Neuronal stem cell (in vitro differentiated cells): ENCODE results near the gene XPOT.

Experiments
- DNase-seq: peaks from one replicate; pipeline ENCODE4 v3.0.0-alpha.2; 2013; ENCODE audit warnings: low spot score
- H2AFZ ChIP-seq: one replicate; pipeline ENCODE4 v1.6.1; 2013; ENCODE audit warnings: mild to moderate bottlenecking, low read length, inconsistent platforms
- H2AK5ac ChIP-seq: 2 replicates; pipeline ENCODE4 v1.6.1; 2013; ENCODE audit warnings: low read depth, mild to moderate bottlenecking, inconsistent platforms, low read length, moderate library complexity, mixed read lengths
- H2BK120ac ChIP-seq: 2 replicates; pipeline ENCODE4 v1.6.1; 2013; ENCODE audit warnings: low read depth, mild to moderate bottlenecking, inconsistent platforms, low read length, moderate library complexity, mixed read lengths
- H2BK12ac ChIP-seq: one replicate; pipeline ENCODE4 v1.6.1; 2013; ENCODE audit warnings: low read length, inconsistent platforms
- H2BK15ac ChIP-seq: 2 replicates; pipeline ENCODE4 v1.6.1; 2013; ENCODE audit warnings: mild to moderate bottlenecking, low read length, inconsistent platforms, mixed read lengths
- H2BK5ac ChIP-seq: one replicate; pipeline ENCODE4 v1.6.1; 2013; ENCODE audit warnings: inconsistent platforms, mild to moderate bottlenecking, low read length, moderate library complexity
- H3K14ac ChIP-seq: one replicate; pipeline ENCODE4 v1.6.1; 2013; ENCODE audit warnings: low read length, inconsistent platforms
- H3K18ac ChIP-seq: 2 replicates; pipeline ENCODE4 v1.6.1; 2013; ENCODE audit warnings: low read length, inconsistent platforms
- H3K23ac ChIP-seq: 2 replicates; pipeline ENCODE4 v1.6.1; 2013; ENCODE audit warnings: low read depth, mild to moderate bottlenecking, mixed read lengths, low read length, inconsistent platforms; ENCODE audit not compliant: poor library complexity
- H3K27ac ChIP-seq: replicated peaks from 3 replicates; pipeline ENCODE4 v1.5.1; 2013; ENCODE audit warnings: low read length, inconsistent platforms
- H3K27me3 ChIP-seq, 3 experiments: 2 replicates each; pipeline ENCODE4 v1.6.1; 2013; ENCODE audit warnings: low read length in 3 of 3, mild to moderate bottlenecking in 2 of 3, inconsistent platforms in 1 of 3, low read depth in 1 of 3, mixed read lengths in 1 of 3, moderate library complexity in 1 of 3; ENCODE audit not compliant: control insufficient read depth in 3 of 3, insufficient read depth in 3 of 3
- H3K36me3 ChIP-seq, 2 donors: replicated peaks in 1 of 2; 2 replicates each; pipeline ENCODE4 v1.6.1; 2013; ENCODE audit warnings: low read length in 2 of 2; ENCODE audit not compliant: control insufficient read depth in 2 of 2, insufficient read depth in 2 of 2
- H3K4ac ChIP-seq: 2 replicates; pipeline ENCODE4 v1.6.1; 2013; ENCODE audit warnings: inconsistent platforms, mild to moderate bottlenecking, low read length, moderate library complexity
- H3K4me1 ChIP-seq, 2 donors: 1 replicate in 1 of 2; 2 replicates in 1 of 2; pipeline ENCODE4 v1.6.1; 2013; ENCODE audit warnings: low read length in 2 of 2, low read depth in 1 of 2; ENCODE audit not compliant: control insufficient read depth in 2 of 2, insufficient read depth in 1 of 2
- H3K4me2 ChIP-seq: one replicate; pipeline ENCODE4 v1.6.1; 2013; ENCODE audit warnings: mild to moderate bottlenecking, low read length, inconsistent platforms; ENCODE audit not compliant: insufficient read depth, poor library complexity, severe bottlenecking
- H3K4me3 ChIP-seq, 2 donors: 2 replicates each; pipeline ENCODE4 v1.5.1; 2013; ENCODE audit warnings: low read length in 2 of 2, mild to moderate bottlenecking in 2 of 2, inconsistent platforms in 1 of 2, moderate library complexity in 1 of 2
- H3K79me1 ChIP-seq: one replicate; pipeline ENCODE4 v1.6.1; 2013; ENCODE audit warnings: low read depth, mild to moderate bottlenecking, inconsistent platforms, low read length, moderate library complexity
- H3K9ac ChIP-seq: one replicate; pipeline ENCODE4 v1.6.1; 2013; ENCODE audit warnings: mild to moderate bottlenecking, low read depth, low read length, inconsistent platforms; ENCODE audit not compliant: poor library complexity
- H3K9me3 ChIP-seq, 2 donors: replicated peaks in 1 of 2; 2 replicates each; pipeline versions ENCODE3 to v1.6.1; 2013; ENCODE audit warnings: low read length in 2 of 2, mild to moderate bottlenecking in 2 of 2, inconsistent platforms in 1 of 2, low read depth in 1 of 2, mixed read lengths in 1 of 2, moderate library complexity in 1 of 2; ENCODE audit not compliant: control insufficient read depth in 2 of 2, insufficient read depth in 1 of 2
- H4K8ac ChIP-seq: one replicate; pipeline ENCODE4 v1.6.1; 2013; ENCODE audit warnings: low read depth, mild to moderate bottlenecking, inconsistent platforms, low read length, moderate library complexity
- H4K91ac ChIP-seq: one replicate; pipeline ENCODE4 v1.6.1; 2013; ENCODE audit warnings: low read length, low read depth, mild to moderate bottlenecking, inconsistent platforms; ENCODE audit not compliant: poor library complexity
- WGBS, 2 donors: extraction: QIAGEN DNeasy Blood & Tissue Kit; methylation state at CpG; one replicate each; pipeline ENCODE4 v1.1.7; 2013; ENCODE audit warnings: missing lambda C conversion rate in 2 of 2, mixed read lengths in 1 of 2; ENCODE audit not compliant: insufficient read length in 2 of 2, insufficient replicate concordance in 1 of 2; ENCODE audit errors: extremely low coverage in 2 of 2; 5-methylcytosine and 5-hydroxymethylcytosine counted together

Gene XPOT

DNA sequence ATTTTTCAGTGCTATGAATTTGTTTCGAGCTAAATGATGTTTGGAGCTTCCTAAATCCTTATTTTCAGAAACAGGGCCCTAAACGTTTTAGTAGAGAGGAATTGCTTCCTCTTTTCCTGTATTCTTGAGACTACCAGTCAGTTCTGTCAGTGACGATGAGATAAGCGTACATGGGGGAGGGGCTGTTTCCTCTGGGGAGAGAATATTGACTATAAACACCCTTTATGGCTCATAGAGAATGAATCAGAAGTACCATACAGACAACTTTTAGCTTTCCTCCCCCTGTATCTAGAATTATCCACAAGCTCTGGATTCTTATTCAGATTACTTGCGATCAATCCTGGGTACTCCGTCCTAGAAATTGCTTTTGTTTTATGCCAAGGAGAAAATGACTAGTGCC is 52.8 kb downstream of the XPOT start:
- no peak overlapping the region for H3K9ac ChIP-seq
- no peak overlapping the region for H3K18ac ChIP-seq
- H2BK5ac ChIP-seq: no peak overlapping the region
- no peak overlapping the region for H3K27ac ChIP-seq
- no peak overlapping the region for H2AK5ac ChIP-seq
- no peak overlapping the region for H3K23ac ChIP-seq
- no peak overlapping the region for H4K8ac ChIP-seq
- H3K4me3 ChIP-seq: no peak overlapping the region
- no CpG with 5 or more reads among the region's 6 CpGs for WGBS, 2 donors
- H2AFZ ChIP-seq: no peak overlapping the region
- peaks cover 2 to 5% of the 10 kb centered on the region in 2 donors for H3K4me1 ChIP-seq
- H2BK12ac ChIP-seq: no peak overlapping the region
- no peak overlapping the region for H2BK120ac ChIP-seq
- no peaks in the 10 kb centered on the region for H3K27me3 ChIP-seq
- no peak for DNase-seq
- H3K14ac ChIP-seq: no peak overlapping the region
- peaks cover 2% of the 10 kb centered on the region for H3K79me1 ChIP-seq
- no peak overlapping the region for H3K4me2 ChIP-seq
- H4K91ac ChIP-seq: no peak overlapping the region
- no peak overlapping the region for H3K4ac ChIP-seq
- H3K9me3 ChIP-seq: no peaks in the 10 kb centered on the region
- H3K36me3 ChIP-seq: peaks cover 0 to 54% of the 10 kb centered on the region in 2 donors
- no peak overlapping the region for H2BK15ac ChIP-seq

DNA sequence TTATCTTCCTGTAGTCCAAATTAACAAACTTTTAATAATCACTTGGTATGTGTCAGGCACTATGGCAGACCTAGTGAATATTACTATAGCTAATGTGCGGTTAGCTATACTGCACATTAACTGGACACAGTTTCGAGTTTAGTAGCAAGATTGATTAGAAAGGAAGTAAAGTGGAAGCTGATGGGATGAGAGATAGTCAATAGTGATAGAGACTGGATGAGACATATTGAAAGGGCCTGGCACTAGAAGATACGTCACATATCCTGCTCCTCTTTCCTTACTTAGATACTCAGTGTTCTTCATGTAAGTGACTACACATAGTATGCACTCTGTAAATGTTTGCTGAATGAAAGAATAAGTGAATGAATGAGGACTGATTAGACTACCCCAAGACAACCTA is 53.3 kb downstream of the XPOT start:
- Histone ChIP-seq H3K27ac (no peak overlapping the region), H3K9ac (no peak overlapping the region), H3K14ac (no peak overlapping the region), H2BK12ac (no peak overlapping the region), H2AK5ac (no peak overlapping the region), H3K27me3 (no peaks in the 10 kb centered on the region), H3K4ac (no peak overlapping the region), H3K36me3 (peaks cover 0 to 58% of the 10 kb centered on the region in 2 donors), H4K8ac (no peak overlapping the region), H2AFZ (no peak overlapping the region), H3K4me3 (no peak overlapping the region), H2BK15ac (no peak overlapping the region), H3K79me1 (no peaks in the 10 kb centered on the region), H3K18ac (no peak overlapping the region), H3K9me3 (no peaks in the 10 kb centered on the region), H3K23ac (no peak overlapping the region), H4K91ac (no peak overlapping the region), H3K4me1 (peaks cover 0 to 5% of the 10 kb centered on the region in 2 donors), H2BK5ac (no peak overlapping the region), H3K4me2 (no peak overlapping the region), H2BK120ac (no peak overlapping the region)
- no CpG with 5 or more reads among the region's 3 CpGs for WGBS, 2 donors
- DNase-seq: no peak

DNA sequence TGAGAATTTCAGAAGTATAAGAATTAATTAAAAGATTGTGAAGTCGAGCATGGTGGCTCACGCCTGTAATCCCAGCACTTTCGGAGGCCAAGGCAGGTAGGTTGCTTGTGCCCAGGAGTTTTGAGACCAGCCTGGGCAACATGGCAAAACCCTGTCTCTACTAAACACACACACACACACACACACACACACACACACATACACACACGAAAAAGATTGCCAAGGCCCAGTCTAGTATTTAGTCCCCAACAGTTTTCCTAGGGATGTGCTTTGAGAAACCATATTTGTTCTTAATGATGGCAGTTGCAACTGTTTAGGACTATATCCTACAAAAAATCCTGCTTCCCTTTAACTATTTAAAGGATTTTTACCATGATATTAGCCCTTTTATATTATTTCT is 53.7 kb downstream of the XPOT start:
- H3K36me3 ChIP-seq: peaks cover 0 to 62% of the 10 kb centered on the region in 2 donors
- no peak overlapping the region for H4K8ac ChIP-seq
- no peak overlapping the region for H3K18ac ChIP-seq
- no peak overlapping the region for H3K27ac ChIP-seq
- no peak overlapping the region for H2BK5ac ChIP-seq
- H2BK15ac ChIP-seq: no peak overlapping the region
- H3K14ac ChIP-seq: no peak overlapping the region
- no peaks in the 10 kb centered on the region for H3K79me1 ChIP-seq
- no peak for DNase-seq
- no peaks in the 10 kb centered on the region for H3K9me3 ChIP-seq
- no peak overlapping the region for H2AK5ac ChIP-seq
- no peak overlapping the region for H2BK120ac ChIP-seq
- no peak overlapping the region for H3K23ac ChIP-seq
- no CpG with 5 or more reads among the region's 4 CpGs for WGBS, 2 donors
- no peak overlapping the region for H3K4me2 ChIP-seq
- no peak overlapping the region for H4K91ac ChIP-seq
- H3K4ac ChIP-seq: no peak overlapping the region
- H3K4me3 ChIP-seq: no peak overlapping the region
- H3K27me3 ChIP-seq: no peaks in the 10 kb centered on the region
- no peak overlapping the region for H3K9ac ChIP-seq
- H2BK12ac ChIP-seq: no peak overlapping the region
- no peak overlapping the region for H2AFZ ChIP-seq
- H3K4me1 ChIP-seq: peaks cover 0 to 5% of the 10 kb centered on the region in 2 donors

DNA sequence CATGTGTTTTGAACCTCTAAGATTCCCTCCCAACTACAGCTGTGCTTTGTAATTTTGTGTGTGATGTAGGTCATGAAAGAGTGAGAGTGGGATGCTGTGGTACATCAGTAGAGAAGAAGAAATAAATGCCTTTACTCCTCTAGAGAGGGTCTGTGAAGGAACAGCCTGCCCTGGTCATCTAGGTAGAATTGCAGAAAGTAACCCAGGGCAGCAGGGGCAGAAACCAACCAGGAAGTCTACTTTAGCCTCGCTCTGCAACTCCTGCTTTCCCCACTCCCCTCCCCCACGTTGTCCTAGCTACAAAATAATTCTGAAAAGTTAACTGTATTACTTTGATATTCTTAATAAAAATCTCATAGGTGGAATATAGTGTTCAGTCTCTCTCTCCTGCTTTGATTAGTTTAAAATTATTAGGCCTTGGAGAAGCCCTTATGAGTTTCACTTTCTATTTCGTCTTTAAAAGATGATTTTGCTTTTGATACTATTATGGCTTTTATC is 55.3 kb downstream of the XPOT start:
- Histone ChIP-seq H2BK15ac (no peak overlapping the region), H2BK5ac (no peak overlapping the region), H3K79me1 (no peaks in the 10 kb centered on the region), H3K4me2 (no peak overlapping the region), H3K23ac (no peak overlapping the region), H3K27ac (no peak overlapping the region), H2BK12ac (no peak overlapping the region), H2AK5ac (no peak overlapping the region), H3K9ac (no peak overlapping the region), H4K91ac (no peak overlapping the region), H3K4me3 (no peak overlapping the region), H3K36me3 (peaks cover 0 to 76% of the 10 kb centered on the region in 2 donors), H4K8ac (no peak overlapping the region), H3K18ac (no peak overlapping the region), H3K4ac (no peak overlapping the region), H3K9me3 (no peaks in the 10 kb centered on the region), H3K4me1 (peaks cover 0 to 5% of the 10 kb centered on the region in 2 donors), H2BK120ac (no peak overlapping the region), H3K27me3 (no peaks in the 10 kb centered on the region), H3K14ac (no peak overlapping the region), H2AFZ (no peak overlapping the region)
- no peak for DNase-seq
- WGBS, 2 donors: no CpG with 5 or more reads among the region's 3 CpGs
